CD4-positive, alpha-beta T cell treated with Interferon alpha-2 for 1 hour (primary cell): ENCODE data around the gene AUP1.
"Not testable (repeated sequence)": the region's sequence is repeated elsewhere in the genome, so short reads cannot be mapped to it uniquely, and the experiment has no call there.

Experiments used
- DNase-seq, 2 donors: peaks; one replicate each; pipeline ENCODE4 v3.0.0-alpha.2; 2020 to 2022

The AUP1 gene

DNA sequence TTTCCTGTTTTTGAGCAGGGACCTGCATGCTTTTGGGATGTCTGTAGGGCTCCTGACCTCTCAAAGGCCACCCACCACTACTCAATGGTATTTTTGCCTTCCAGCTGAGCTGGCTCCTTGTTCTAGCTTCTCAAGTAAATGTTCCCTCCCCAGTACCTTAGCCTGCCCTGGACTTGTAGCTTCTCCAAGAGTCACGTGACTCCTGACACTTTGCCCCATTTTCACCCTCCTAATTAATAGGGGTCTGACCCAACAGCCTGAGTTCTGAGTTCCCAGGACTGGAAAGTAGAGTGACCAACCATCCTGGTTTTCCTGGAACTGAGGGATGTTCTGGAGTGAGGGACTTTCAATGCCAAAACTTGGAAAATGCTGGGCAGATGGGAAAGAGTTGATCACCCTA lies 34.1 kb downstream of the AUP1 start:
- no peak for DNase-seq

DNA sequence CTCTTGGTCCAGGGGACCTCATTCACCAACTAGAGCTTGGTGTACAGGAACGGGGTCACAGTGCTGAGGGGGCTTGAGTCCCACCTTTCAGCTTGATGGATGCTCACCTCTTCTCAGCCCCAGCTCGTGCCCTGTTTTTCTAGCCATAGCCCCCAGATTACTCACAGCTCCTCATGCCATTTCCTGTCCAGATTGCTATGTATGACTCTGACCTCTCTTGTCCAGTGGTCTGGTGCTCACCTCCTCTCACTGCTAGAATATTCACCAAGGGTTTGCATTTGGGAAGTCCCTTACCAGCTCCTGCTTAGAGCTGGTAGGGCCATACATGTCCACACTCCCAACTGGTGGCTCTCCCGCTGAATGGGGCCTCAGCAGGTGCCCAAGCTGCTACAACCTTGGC lies 36.0 kb downstream of the AUP1 start:
- DNase-seq = no peak

DNA sequence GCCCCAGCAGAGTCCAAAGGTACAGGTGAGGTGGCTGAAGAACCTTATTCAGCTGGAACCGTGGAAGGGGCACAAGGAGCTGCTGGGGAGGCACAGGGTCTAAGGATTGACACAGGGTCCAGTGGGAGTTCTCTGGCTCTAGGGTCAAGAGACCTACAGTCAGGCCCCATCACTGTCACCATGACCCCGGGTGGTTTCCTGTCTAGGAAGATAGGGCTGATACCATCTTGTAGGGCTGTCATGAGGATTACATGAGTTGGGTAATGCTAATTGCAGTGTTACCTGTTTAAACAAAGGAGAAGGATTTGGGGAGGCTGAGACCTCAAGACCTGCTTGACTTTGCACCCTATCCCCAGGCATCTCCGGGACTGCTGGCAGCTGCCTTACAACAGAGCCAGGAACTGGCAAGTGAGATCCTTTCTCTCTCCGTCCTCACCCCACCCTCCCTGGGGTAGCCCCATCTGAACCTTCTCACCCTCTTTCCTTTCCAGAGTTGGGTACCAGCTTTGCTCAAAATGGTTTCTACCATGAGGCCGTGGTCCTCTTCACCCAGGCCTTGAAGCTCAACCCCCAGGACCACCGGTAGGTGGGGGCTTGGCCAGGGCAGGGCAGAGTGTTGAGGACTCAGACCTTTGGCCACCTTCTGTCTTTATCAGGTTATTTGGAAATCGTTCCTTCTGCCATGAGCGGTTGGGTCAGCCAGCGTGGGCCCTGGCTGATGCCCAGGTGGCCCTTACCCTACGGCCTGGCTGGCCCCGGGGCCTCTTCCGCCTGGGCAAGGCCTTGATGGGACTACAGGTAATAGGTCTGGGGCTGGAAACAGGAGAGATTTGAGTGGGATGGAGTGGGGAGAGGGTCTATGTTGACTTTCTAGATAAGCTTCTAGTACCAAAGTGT lies 37.6 kb downstream of the AUP1 start:
- no peak for DNase-seq

DNA sequence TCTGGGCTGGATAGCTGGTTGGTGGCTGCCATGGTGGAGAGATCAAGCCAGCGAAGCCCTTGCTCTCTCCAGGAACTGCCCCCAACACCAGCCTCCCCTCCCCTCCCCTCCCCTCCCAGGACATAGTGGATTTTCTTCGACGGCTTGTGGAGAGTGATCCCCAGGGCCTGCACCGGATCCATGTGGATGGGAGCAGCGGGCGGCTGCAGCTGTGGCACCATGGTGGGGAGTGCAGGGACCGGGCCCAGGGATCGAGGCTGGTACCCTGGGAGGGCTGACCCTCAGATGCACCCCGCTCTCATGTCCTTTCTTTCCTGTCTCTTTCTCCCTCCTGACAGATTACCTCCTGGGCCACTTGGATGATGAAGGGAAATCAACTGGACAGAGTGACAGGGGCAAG lies 39.6 kb downstream of the AUP1 start:
- DNase-seq = no peak

GRCh38 chr2:74488643-74489481 lies 40.6 kb downstream of the AUP1 start:
- no peak for DNase-seq

DNA sequence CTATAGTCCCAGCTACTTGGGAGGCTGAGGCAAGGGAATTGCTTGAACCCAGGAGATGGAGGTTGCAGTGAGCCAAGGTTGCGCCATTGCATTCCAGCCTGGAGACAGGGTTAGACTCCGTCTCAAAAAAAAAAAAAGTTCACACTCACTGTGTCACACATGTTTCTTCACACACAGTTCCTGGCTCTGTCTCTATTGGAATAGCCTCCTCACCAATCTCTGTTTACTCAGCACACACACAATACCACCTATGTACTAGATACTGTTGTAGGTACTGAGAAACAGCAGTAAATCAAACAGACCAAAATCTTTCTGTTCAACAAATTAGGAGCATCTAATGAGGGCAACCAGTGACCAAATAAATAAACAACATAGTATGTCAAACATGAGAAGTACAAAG lies 43.4 kb downstream of the AUP1 start:
- no peak for DNase-seq

GRCh38 chr2:74483675-74484164 lies 45.8 kb downstream of the AUP1 start:
- DNase-seq = not testable (repeated sequence)

DNA sequence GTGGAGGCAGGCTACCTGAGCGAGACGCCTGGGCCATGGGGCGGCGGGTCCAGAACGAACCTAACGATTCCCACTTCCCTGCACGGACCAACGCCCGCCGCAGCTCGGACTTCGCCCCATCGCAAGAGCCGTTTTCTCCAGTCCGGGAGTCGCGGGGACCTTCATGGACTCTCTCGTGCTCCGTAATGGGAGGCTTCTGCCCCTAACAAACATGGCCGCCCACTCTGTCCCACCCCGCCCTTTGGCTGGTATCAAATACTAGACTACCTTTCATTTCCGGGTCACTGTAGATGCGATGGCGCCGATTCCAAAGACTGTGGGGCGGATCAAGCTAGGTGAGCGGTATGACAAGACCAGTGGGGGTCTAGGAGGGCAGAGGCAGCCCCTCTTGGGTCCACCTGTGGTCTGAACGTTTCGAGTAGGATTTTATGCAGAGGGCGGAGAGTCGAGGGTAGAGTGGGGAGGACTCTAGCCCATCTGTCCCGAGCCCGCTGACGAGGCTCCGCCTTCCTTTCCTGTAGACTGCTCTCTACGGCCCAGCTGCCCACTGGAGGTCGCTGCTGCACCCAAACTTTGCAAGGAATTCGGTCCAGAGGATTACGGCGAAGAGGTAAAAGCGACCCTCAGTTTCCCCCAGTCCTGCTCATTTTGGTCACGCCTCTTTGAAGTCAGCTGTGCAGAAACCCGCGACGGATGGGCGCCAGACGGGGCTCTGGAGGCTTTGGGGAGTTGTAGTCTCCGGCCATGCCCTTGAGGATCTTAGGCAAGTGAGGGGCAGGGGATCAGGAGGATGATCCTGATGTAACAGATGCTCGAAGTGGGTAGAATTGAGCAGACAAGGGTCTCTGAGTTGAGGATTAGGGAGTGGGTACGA lies 46.5 kb downstream of the AUP1 start, which contains the start of the genes CCDC142 and TTC31:
Gene CCDC142 (minus strand): TSS at position 198 of the 874 bp plus-strand sequence. CDS start 161 bp downstream, at position 37.
Gene TTC31 (plus strand): TSS at position 281 of the 874 bp plus-strand sequence. CDS start 15 bp downstream, at position 296.
- DNase-seq = peak; percentile 94 to 95

DNA sequence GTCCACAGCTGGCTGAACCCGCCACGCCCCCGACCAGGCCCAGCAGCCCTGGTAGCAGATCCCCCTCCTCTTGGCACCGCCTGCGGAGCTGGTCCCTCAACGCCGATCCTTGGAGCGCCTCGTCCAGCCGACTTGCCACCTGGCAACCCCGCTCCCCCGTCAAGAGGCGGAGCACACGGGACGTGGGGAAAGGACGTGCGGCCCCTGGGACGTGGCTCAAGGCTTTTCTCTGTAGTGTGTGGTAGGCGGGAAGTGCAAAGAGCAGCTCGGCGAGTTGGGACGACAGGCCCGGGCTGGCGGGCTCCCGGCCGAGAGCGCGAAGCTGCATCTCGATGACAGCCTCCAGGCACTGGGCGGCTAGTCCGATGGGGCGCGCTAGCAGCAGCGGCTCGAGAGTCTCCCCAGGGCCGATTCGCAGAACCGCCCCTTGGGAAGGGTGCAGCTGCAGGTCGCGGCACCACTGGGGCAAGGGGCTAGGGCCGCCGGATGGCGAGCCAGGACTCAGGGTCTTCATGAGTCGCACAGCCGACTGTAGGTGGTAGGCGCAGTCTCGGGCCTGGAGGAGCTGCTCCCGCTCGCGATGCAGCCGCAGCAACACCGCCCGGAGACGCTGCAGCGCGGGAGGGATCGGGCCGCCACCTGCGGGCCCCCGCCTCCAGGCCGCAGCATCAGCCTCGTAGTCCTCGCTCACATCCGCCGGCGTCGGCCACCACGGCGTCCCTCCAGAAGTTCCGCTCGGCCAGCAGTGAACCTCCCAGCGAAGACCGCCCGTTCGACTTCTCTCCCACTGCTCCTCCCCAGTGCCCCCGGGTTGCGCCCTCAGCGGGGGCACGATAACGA lies 47.3 kb downstream of the AUP1 start:
- peak; percentile 47 to 70 for DNase-seq

- no peak for DNase-seq
These were observed 48.1 kb downstream of the AUP1 start for GRCh38 chr2:74481431-74481830.
